ENCODE results near the gene ITPR2.
"Not testable (repeated sequence)": the region's sequence is repeated elsewhere in the genome, so short reads cannot be mapped to it uniquely, and the experiment has no call there.

Gene ITPR2

DNA sequence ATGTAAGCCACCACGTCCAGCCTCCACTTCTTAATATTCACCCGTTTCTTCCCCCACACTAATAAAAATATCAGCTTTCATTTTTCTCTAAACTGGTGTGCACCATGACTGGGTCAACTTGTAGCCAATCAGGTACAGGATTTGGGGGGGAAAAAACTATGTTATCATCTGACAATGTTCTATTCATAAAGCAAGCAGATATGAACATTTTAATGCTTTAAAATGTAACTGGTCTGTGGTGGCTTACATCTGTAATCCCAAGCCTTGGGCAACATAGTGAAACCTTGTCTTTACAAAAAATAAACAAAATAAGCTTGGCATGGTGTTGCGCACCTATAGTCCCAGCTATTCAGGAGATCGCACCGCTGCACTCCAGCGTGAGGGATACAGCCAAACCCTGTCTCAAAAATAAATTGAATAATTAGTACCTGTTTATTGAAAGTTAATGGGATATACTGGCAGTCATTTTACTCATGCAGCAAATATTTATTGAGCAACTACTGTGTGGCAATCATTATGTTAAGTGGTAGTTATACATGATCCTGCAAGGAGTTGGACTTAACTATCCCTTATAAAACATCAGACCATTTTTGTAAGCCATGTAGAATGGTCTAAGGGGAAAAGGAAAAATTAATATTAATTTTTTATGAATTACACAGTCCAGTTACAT is 15.3 kb upstream of the ITPR2 start:
- DNase-seq (ENCODE audit: low read depth in 2 of 2), result no peak

DNA sequence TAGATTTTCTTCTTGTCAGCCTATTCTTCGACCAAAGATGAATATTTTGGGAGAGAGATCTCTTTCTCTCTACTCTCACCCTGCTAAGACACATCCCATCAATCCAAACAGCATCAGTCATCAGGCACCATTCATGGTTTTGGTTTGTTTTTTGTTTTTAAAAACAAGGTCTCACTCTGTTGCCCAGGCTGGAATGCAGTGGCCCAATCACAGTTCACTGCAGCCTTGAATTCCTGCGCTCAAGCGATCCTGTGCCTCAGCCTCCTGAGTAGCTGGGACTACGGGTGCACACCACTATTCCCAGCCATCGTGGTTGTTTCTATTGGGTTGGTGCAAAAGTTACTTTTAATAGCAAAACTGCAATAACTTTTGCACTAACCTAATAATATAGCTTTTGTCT is 14.4 kb upstream of the ITPR2 start:
- DNase-seq (ENCODE audit: low read depth in 2 of 2), result no peak

DNA sequence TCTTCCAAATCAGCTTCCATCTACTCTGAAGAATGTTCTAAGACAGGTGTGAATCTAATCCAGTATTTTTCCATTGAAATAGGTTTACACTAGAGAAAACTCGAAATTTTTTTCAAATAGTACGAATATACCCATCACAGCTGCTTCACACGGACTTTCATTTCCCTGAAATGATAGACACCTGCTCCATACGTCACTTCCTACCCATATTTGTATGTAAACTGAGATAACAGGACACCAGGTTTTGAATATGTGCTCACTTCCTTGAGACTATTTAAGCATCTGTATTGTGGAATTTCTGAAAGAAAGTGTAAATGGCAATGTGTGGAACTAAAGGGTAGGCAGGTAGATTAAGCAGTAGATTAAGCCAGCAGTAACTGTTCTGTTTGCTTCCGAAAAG is 13.4 kb upstream of the ITPR2 start:
- DNase-seq (ENCODE audit: low read depth in 2 of 2), result no peak

DNA sequence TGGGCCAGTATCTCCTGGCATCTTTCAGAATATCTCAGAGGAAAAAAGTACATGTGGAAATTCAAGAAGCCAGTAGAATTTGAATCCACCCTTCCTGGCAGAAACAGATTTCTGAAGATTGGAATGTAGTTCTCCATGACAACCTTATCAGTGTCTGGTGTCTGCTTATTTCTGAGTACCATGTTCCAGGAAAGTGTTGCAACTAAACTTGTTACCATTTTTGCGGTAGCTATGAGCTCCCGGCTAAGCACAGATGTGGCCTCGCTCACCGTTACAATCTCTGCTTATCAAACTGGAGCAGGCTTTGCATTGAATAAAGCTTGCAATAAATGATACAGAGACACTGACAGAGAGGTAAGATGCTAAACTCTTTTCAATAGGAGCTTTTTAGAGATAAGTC is 13.0 kb upstream of the ITPR2 start:
- DNase-seq (ENCODE audit: low read depth in 2 of 2), result no peak

DNA sequence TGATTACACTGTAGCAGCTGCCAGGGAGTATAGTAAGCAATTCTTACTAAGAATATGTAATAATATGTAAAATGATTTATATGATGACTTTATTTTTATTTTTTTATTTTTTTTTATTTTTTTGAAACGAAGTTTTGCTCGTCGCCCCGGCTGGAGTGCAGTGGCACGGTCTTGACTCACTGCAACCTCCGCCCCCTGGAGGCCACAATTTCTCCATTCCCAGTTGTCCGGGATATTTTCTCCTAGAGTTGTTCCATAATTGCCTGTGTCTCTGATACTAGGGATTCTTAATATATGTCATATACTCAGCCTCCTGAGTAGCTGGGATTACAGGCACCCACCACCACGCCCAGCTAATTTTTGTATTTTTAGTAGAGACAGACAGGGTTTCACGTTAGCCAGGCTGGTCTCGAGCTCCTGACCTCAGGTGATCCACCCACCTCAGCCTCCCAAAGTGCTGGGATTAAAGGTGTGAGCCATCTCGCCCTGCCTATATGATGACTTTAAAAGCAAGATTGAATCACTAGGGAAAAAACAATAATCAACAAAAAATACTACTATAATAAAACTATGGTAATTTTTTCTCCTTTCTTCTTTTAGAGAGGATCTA is 12.2 kb upstream of the ITPR2 start:
- DNase-seq (ENCODE audit: low read depth in 2 of 2), result no peak

DNA sequence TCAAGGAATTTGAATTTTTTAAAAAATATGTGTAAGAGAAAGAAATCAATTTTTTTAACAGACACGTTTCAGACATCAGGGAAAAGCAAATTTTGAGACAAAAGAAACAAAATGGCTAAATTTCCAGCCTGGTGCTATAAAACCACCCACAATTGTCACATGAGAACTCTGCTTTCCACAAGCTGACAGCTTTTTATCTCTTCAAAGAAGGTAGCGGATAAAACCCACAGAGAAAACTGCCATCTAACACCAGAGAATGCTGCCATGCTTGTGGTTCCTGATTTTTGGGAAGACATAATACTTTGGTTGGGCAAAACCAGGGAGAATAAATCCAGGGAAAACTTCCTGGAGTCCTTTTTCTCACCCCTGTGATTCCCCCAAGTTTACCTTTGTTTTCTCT is 10.3 kb upstream of the ITPR2 start:
- no peak for DNase-seq (ENCODE audit: low read depth in 2 of 2)

DNA sequence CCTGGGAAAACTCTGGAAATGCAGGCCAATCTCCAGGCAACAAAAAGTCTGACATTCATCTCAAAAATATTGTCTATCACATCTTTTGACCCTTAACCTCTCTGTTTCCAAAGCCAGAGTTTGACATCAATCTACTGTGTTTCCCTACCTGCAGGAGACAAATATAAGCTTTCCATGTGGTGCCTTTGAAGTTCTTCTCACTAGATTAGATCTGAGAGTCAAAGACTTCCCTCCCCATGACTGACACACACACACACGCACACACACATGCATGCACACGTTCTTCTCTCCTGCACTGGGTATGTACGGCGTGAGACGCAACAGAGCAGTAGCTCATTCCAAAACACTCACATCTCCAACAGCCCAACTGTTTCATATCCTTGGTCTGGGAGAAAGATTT is 8.1 kb upstream of the ITPR2 start:
- DNase-seq (ENCODE audit: low read depth in 2 of 2), result no peak

DNA sequence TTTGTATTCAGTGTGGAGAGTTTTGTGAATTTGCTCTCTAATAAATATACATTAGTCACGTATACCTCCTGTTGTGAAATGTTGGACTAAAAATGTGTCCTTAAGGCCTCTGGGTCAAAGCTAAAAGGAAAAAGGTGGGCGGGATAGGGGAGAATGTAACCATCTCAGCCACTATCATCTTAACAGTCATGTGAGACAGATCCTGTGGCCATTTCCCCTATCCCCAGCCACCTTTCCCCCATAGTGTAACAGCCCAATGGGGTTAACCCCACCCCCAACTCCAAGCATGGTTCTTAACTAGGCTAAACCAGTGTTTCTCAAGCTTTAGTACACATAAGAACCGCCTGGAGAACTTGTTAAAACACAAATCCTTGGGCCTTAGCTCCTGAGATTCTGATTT is 6.5 kb upstream of the ITPR2 start:
- DNase-seq (ENCODE audit: low read depth in 2 of 2), result no peak

DNA sequence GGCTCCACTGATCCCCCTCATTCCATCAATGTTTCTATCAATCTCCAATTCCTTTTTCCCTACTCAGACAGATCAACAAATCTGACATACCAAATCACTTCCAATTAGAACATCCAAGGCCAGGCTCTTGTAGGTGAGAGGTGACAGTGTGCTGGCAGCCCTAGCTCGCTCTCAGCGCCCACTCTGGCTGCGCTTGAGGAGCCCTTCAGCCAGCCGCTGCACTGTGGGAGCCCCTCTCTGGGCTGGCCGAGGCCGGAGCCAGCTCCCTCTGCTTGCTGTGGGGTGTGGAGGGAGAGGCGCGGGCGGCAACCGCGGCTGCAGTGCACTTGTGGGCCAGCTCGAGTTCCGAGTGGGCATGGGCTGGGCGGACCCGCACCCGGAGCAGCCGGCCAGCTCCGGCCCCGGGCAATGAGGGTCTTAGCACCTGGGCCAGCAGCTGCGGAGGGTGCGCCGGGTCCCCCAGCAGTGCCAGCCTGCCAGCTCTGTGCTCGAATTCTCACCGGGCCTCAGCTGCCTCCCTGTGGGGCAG is 6.0 kb upstream of the ITPR2 start:
- DNase-seq (ENCODE audit: low read depth in 2 of 2), result no peak

DNA sequence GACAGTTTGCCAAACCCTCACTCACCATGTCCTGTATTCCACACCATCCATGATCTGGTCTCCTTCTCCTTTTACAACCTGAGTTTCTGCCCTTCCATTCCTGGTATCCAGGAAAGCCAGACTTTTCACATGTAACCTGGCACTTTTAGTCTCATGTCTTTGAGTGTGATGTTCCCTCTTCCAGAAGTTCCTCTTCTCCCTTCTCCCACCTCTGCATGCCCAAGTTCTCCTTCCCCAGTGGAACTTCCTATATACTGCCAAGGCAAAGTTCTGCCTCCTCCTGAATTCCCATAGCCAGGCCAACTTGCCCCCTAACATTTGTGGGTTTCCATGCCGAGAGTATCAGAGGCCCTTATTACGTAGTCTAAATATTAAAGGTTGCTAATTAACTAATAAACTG is 3.2 kb upstream of the ITPR2 start:
- no peak for DNase-seq (ENCODE audit: low read depth in 2 of 2)

DNA sequence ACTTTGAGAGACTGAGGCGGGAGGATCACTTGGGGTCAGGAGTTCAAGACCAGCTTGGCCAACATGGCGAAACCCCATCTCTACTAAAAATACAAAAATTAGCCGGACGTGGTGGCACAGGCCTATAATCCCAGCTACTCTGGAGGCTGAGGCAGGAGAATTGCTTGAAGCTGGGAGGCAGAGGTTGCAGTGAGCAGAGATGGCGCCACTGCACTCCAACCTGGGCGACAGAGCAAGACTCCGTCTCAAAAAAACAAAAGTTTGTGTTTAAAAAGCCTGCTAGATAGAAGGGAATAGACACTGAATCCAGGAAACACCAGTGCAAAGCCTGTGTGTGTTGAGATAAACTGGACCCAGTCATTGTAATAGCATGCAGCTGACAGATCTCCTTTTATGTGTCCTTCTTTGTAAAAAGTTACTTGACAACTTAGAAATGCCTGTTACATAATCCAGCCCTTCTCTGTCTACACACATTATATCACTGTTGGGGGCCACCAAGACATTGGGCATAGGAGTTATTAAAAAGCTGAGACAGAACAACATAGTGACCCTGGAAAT is 1.6 kb upstream of the ITPR2 start:
- DNase-seq (ENCODE audit: low read depth in 2 of 2), result not testable (repeated sequence)

DNA sequence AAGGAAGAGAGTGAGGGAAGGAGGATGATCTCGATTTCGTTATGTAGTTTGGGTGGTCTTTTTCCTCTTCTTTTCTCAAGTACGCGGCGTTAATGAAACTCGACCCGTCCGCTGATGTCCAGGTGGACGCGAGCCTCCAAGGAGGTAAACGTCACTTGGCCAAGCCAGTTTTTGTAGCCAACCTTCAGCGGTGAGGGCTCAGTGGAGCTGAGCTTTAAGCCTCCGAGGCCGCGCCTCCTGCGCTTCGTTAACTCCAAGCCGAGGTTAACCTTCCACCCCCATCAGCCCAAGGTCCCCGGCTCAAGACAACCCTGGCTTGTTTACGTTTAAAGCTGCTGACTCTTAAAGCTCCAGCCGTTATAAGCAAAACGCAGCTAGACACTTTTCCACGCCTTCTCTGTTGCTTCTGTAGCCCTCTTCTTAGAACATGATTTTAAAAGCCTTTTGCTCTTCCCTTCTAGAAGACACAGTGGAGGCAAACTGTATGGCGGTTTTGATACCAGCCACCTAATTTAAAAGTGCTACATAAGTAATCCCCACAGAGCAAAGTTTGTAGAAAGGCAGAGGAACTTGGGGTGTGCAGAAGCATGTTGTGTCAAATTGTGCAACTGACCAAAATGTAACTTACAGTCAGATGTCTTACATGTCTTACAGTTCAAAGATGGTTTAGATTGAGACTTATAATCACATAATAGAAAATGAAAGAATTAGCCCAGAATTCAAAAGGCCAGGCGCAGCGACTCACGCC is 923 bp upstream of the ITPR2 start:
- no peak for DNase-seq (ENCODE audit: low read depth in 2 of 2)

DNA sequence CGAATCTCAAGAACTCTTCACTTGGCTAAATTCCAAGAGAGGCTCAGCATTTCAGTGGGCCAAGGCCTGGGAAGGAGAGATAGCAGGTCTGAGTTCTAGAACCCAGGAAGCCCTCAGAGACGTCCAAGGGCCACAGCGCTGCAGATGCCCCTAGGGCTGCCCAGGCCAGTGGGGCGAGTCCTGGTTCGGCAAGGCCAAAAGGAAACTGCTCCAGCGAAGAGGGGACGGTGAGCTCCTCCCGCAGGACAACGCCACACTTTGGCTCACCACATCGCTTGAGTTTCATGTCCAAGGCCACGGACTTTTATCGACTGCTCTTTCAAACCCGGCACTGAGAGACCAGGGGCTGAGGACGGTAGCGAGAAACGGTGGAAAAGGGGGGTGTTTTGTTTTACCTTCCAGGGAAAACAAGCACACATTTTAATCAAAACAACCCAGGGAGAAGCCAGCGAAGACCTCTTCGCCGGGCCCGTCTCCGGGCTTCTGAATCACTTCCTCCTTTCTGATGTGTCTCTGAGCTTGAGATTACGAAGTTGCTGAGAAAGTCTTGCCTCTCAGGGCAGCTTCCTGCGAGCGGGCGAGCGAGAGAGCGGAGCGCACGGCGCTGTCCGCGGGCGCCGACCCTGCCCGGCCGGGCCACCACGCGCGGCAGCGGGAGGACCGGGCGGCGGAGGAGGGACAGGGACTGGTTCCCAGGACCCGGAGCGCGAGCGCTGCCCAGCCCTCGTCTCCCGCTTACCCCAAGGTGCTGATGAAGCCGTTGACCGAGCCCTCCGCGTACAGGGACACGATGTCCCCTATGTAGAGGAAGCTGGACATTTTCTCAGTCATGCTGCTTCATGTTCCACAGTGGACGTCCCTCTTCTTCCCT is 808 bp downstream of the ITPR2 start:
- peak; percentile 34 to 41 for DNase-seq (ENCODE audit: low read depth in 2 of 2)

DNA sequence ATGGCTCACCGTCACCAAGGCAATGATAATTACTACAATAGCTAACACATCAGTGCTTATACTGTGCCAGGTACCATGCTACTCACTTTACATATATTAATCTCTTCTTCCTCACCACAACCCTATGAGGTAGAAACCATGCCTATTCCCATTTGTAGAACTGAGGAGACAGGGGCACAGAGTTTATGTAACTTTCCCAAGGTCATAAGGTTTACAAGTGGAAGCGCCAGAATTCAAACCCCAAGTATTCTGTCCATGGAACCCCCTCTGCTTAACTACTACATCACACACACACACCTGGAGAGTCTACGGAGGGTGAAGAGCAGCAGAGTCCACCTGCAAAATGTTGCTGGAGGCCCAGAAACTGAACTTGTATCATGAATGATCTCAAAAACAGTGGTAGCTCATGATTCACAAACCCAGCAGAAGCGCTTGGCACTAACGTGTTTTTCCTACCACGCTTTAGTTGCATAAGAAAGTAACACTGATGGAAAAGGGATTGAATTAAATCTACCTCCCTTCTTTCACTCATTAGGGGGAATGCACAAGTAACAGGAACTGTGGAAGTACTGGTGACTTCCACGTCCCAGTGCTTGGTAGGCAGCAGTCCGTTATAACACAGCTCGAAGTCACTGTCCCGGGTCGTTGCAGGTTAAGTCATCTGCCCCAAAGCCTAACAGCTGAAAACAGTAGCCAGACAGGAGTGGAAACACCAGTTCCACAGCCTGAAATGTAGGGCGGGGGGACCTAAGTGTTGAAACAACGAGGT is 2.0 kb downstream of the ITPR2 start:
- no peak for DNase-seq (ENCODE audit: low read depth in 2 of 2)

DNA sequence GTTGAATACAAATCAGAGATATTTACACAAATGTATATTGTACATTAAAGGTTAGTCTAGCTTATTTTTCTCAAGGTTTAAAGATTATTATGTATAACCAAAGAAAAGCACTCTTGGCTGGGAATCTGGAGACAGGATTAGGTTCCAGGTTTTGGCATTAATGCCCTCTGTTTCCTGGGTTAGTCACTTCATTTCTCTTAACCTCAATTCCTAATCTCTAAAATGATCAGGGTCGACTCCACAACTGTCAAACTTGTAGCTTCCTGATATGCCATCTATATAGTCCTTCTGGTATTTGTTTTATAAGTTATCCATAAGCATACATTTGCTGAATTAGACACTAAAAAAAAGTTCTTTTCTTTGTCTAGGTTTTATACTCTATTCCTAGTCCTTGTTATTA is 2.6 kb downstream of the ITPR2 start:
- DNase-seq (ENCODE audit: low read depth in 2 of 2), result no peak

DNA sequence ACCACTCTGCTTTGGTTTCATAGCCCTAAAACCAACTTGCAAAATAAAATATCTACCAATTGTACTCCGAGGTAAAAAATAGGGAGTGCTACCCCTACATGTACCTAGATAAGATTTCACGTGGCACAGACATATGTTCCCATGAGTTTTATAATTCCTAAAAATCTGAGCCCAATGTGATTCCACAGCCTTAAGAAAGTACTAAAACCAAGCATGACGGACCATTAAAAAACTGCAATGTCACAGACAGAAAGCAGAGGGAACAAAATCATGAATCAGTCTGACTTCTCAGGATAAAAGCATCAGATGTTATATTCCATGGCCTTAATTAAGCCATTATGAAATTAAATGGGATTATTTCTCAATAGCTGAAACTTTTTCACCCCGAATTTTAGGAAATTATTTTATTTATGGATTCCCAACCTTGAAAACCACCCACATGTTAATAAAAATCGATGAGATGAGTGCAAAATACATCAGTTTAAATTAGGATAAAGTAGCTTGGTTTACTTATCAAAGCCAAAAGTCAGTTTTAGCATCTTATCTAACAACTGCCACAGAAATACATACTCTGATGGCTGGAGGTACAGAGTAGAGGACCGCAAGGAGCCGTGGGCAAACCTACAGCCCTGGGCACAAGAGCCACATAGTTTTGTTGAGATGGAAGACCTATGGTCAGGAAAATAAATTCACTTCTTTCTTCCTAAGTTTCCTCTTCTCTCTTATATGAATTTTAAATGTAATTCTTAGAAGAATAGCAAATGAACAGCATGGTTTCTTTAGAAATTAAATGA is 4.5 kb downstream of the ITPR2 start:
- DNase-seq (ENCODE audit: low read depth in 2 of 2), result no peak

DNA sequence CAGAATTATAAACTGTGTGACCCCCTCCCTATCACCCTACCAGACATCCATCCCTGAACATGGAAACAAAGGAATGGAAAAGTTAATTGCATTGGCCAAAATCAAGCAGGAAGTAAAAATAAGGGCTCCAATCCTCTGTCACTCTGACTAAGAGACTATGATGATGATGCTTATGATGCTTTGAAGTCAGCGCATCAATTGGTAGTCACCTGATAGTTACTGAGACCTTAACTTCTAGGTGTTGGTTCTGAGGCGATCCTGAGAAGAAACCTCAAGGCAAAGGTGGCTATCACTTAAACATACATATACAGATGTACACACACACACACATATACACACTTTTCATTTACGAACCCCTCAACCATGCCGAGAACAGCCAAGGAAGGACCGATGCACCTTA is 6.6 kb downstream of the ITPR2 start:
- no peak for DNase-seq (ENCODE audit: low read depth in 2 of 2)

DNA sequence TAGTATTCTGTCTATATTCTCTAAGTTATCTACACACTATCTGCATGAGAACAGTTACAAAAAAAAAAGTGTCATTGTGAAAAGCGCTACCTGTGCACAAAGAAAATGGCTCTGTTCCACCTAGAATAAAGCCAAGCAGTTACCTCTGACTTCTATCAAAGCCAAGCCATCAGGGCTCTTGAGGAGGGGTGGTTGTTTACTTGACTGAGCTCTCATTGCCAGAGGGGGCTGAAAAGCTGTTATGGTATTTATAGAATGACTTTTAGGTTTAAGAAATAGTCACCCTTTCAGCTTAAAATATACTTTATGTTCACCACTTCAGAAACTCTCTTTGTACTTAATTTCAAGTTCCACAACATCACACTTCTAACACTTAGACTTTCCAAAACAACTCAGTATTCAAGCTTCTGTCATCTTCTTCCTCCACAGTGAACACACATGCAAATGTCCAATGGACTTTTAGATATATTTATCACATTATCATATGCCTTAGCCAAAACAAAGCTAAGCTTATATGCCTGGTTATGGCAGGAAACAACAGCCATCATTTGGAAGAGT is 7.5 kb downstream of the ITPR2 start:
- DNase-seq (ENCODE audit: low read depth in 2 of 2), result no peak

DNA sequence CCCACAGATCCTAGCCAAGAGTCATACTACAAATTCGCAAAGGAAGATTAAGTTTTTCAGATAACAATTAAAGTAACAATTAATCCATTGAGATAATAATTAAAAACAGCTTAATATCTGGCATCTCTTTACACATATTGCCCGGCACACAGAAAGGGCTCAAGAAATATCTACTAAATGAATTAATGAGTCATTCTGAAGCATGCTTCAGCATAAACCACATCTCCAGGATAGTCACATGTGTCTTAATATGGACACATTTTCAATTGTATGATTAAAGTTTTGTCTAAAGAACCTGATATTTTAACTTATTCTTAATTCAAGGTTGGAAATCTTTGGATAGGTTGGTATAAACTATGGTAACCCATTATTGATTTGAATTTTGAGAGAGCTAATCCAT is 9.6 kb downstream of the ITPR2 start:
- DNase-seq (ENCODE audit: low read depth in 2 of 2), result no peak

DNA sequence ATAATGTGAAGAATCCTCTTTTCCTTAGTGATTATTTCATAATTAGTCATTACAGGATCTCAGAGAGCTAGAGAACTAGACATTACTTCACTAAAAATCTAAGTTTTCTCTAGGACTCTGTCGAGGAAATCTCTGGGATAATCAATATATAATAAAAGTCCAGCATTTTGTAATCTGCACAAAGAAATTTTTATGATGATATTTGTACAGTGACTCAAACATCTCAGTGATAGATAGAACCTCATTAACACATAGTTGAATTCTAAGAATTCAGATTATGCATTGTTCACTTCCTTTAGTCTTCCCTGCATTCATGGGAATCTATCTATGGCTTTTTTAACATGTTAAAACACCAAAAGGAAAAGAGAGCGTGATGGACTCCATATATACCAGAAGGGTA is 11.0 kb downstream of the ITPR2 start:
- DNase-seq (ENCODE audit: low read depth in 2 of 2), result no peak

Measured in stimulated activated CD8-positive, alpha-beta memory T cell treated with anti-CD3 and anti-CD28 coated beads, Interleukin-7, amount 100 ng/mL, for 1 hour (primary cell).